H9 (cell line): ENCODE data around the gene MSANTD1. TPM values are rescaled to one million over a fixed set of nuclear protein-coding genes. Genes with fewer than 3 reads are reported as not detected.

Experiments
- DNase-seq: peaks from one replicate; pipeline ENCODE4 v3.0.0-alpha.2; 2017
- H2AFZ ChIP-seq: one replicate; pipeline ENCODE4 v1.6.1; 2013; ENCODE audit warnings: mild to moderate bottlenecking, low read length, control low read depth, moderate library complexity
- H2AK5ac ChIP-seq: 2 replicates; pipeline ENCODE4 v1.6.1; 2013; ENCODE audit warnings: low read length, control low read depth, mixed read lengths; ENCODE audit not compliant: insufficient read length
- H2BK120ac ChIP-seq: one replicate; pipeline ENCODE4 v1.6.1; 2013; ENCODE audit warnings: low read depth, mild to moderate bottlenecking, low read length, control low read depth, inconsistent platforms; ENCODE audit not compliant: poor library complexity, severe bottlenecking
- H2BK12ac ChIP-seq: 2 replicates; pipeline ENCODE4 v1.6.1; 2013; ENCODE audit warnings: low read length, control low read depth, mixed read lengths, low read depth; ENCODE audit not compliant: insufficient read length
- H2BK15ac ChIP-seq: 2 replicates; pipeline ENCODE4 v1.6.1; 2013; ENCODE audit warnings: low read depth, low read length, control low read depth
- H2BK20ac ChIP-seq: one replicate; pipeline ENCODE4 v1.6.1; 2013; ENCODE audit warnings: low read depth, mild to moderate bottlenecking, low read length, control low read depth, inconsistent platforms; ENCODE audit not compliant: poor library complexity, severe bottlenecking
- H2BK5ac ChIP-seq: 2 replicates; pipeline ENCODE4 v1.6.1; 2013; ENCODE audit warnings: low read length, control low read depth, mixed read lengths; ENCODE audit not compliant: insufficient read length
- H3K14ac ChIP-seq: 2 replicates; pipeline ENCODE4 v1.6.1; 2013; ENCODE audit warnings: low read length, control low read depth; ENCODE audit not compliant: insufficient read depth
- H3K18ac ChIP-seq: 2 replicates; pipeline ENCODE4 v1.6.1; 2013; ENCODE audit warnings: low read depth, mild to moderate bottlenecking, mixed read lengths, low read length, control low read depth; ENCODE audit not compliant: insufficient read length
- H3K23ac ChIP-seq: 2 replicates; pipeline ENCODE4 v1.6.1; 2013; ENCODE audit warnings: low read length, control low read depth, mixed read lengths, low read depth; ENCODE audit not compliant: insufficient read length
- H3K23me2 ChIP-seq: 2 replicates; pipeline ENCODE4 v1.6.1; 2013; ENCODE audit warnings: low read depth, mild to moderate bottlenecking, mixed read lengths, low read length, control low read depth; ENCODE audit not compliant: insufficient read length, poor library complexity, severe bottlenecking
- H3K27ac ChIP-seq: 2 replicates; pipeline ENCODE4 v1.5.1; 2013; ENCODE audit warnings: low read length, control low read depth, mixed read lengths, low read depth; ENCODE audit not compliant: insufficient read length
- H3K27me3 ChIP-seq: 2 replicates; pipeline ENCODE4 v1.6.1; 2013; ENCODE audit warnings: low read length, control low read depth, inconsistent platforms; ENCODE audit not compliant: insufficient read depth
- H3K4ac ChIP-seq: 2 replicates; pipeline ENCODE4 v1.6.1; 2013; ENCODE audit warnings: low read depth, mild to moderate bottlenecking, control low read depth, inconsistent platforms, low read length, moderate library complexity
- H3K4me1 ChIP-seq: 2 replicates; pipeline ENCODE4 v1.6.1; 2013; ENCODE audit warnings: low read length, control low read depth, inconsistent platforms; ENCODE audit not compliant: insufficient read depth
- H3K4me2 ChIP-seq: 2 replicates; pipeline ENCODE4 v1.6.1; 2013; ENCODE audit warnings: low read length, control low read depth, mixed read lengths; ENCODE audit not compliant: insufficient read length, insufficient read depth
- H3K56ac ChIP-seq: 2 replicates; pipeline ENCODE4 v1.6.1; 2013; ENCODE audit warnings: low read depth, mild to moderate bottlenecking, mixed read lengths, low read length, control low read depth; ENCODE audit not compliant: insufficient read length
- H3K79me1 ChIP-seq: 2 replicates; pipeline ENCODE4 v1.6.1; 2013; ENCODE audit warnings: low read depth, mild to moderate bottlenecking, moderate library complexity, low read length, control low read depth, inconsistent platforms; ENCODE audit not compliant: insufficient read depth, poor library complexity, severe bottlenecking
- H3K79me2 ChIP-seq: 2 replicates; pipeline ENCODE4 v1.6.1; 2013; ENCODE audit warnings: low read length, control low read depth, inconsistent platforms; ENCODE audit not compliant: insufficient read depth
- H3K9ac ChIP-seq: 2 replicates; pipeline ENCODE4 v1.6.1; 2013; ENCODE audit warnings: low read length, control low read depth, mixed read lengths; ENCODE audit not compliant: insufficient read length; ENCODE audit errors: extremely low read depth
- H3K9me3 ChIP-seq: one replicate; pipeline ENCODE4 v1.6.1; 2013; ENCODE audit warnings: low read depth, low read length, inconsistent platforms; ENCODE audit not compliant: control insufficient read depth
- H3T11ph ChIP-seq: one replicate; pipeline ENCODE4 v1.6.1; 2013; ENCODE audit warnings: mild to moderate bottlenecking, low read length, control low read depth, inconsistent platforms
- H4K20me1 ChIP-seq: one replicate; pipeline ENCODE4 v1.6.1; 2013; ENCODE audit not compliant: control insufficient read depth, insufficient read length, insufficient read depth
- H4K5ac ChIP-seq: 2 replicates; pipeline ENCODE4 v1.6.1; 2013; ENCODE audit warnings: low read depth, mild to moderate bottlenecking, mixed read lengths, low read length, control low read depth; ENCODE audit not compliant: insufficient read length
- H4K8ac ChIP-seq: replicated peaks from 2 replicates; pipeline ENCODE4 v1.6.1; 2013; ENCODE audit warnings: low read length, control low read depth, mixed read lengths, low read depth; ENCODE audit not compliant: insufficient read length
- H4K91ac ChIP-seq: 2 replicates; pipeline ENCODE4 v1.6.1; 2013; ENCODE audit warnings: low read depth, mild to moderate bottlenecking, moderate library complexity, mixed read lengths, low read length, control low read depth; ENCODE audit not compliant: insufficient read length
- H3K27ac Mint-ChIP-seq, 3 experiments: 2 replicates in 2 of 3; 3 replicates in 1 of 3; pipeline ENCODE4 v1.8.0; 2020 to 2021; ENCODE audit warnings: mixed read lengths in 3 of 3, mild to moderate bottlenecking in 1 of 3, moderate library complexity in 1 of 3
- H3K27me3 Mint-ChIP-seq: 2 replicates; pipeline ENCODE4 v1.8.0; 2021; ENCODE audit warnings: low read depth, mild to moderate bottlenecking, moderate library complexity, mixed read lengths
- H3K36me3 Mint-ChIP-seq, 3 experiments: 2 replicates in 2 of 3; 3 replicates in 1 of 3; pipeline ENCODE4 v1.8.0; 2020 to 2021; ENCODE audit warnings: low read depth in 3 of 3, mixed read lengths in 3 of 3; ENCODE audit not compliant: insufficient read depth in 1 of 3
- H3K4me1 Mint-ChIP-seq, 2 experiments: 2 replicates each; pipeline ENCODE4 v1.8.0; 2020; ENCODE audit warnings: mixed read lengths in 2 of 2
- H3K4me3 Mint-ChIP-seq, 2 experiments: 2 replicates in 1 of 2; 3 replicates in 1 of 2; pipeline ENCODE4 v1.8.0; 2020 to 2021; ENCODE audit warnings: mild to moderate bottlenecking in 2 of 2, mixed read lengths in 2 of 2, moderate library complexity in 1 of 2
- H3K9me3 Mint-ChIP-seq, 2 experiments: 2 replicates in 1 of 2; 3 replicates in 1 of 2; pipeline ENCODE4 v1.8.0; 2020; ENCODE audit warnings: mild to moderate bottlenecking in 2 of 2, mixed read lengths in 2 of 2, moderate library complexity in 1 of 2
- CTCF ChIP-seq: fragments of 200-600 bp; sonication (generic); conservative IDR thresholded peaks from 3 replicates; pipeline ENCODE4 v1.8.0; 2021; ENCODE audit warnings: antibody characterized with exemption, mild to moderate bottlenecking
- WGBS: extraction: QIAGEN DNeasy Blood & Tissue Kit; methylation state at CpG from one replicate; pipeline ENCODE4 v1.1.7; 2013; ENCODE audit warnings: missing lambda C conversion rate, low lambda C conversion rate, mixed read lengths; ENCODE audit not compliant: insufficient read length; ENCODE audit errors: extremely low coverage; 5-methylcytosine and 5-hydroxymethylcytosine counted together
- total RNA-seq: library from RNA; stranded (reverse); gene quantifications from 2 replicates; pipeline ENCODE4 v1.2.1, GENCODE V29; 2021

MSANTD1 gene
- total RNA-seq, 1 experiment from 2014 or later: 0.83 TPM

DNA sequence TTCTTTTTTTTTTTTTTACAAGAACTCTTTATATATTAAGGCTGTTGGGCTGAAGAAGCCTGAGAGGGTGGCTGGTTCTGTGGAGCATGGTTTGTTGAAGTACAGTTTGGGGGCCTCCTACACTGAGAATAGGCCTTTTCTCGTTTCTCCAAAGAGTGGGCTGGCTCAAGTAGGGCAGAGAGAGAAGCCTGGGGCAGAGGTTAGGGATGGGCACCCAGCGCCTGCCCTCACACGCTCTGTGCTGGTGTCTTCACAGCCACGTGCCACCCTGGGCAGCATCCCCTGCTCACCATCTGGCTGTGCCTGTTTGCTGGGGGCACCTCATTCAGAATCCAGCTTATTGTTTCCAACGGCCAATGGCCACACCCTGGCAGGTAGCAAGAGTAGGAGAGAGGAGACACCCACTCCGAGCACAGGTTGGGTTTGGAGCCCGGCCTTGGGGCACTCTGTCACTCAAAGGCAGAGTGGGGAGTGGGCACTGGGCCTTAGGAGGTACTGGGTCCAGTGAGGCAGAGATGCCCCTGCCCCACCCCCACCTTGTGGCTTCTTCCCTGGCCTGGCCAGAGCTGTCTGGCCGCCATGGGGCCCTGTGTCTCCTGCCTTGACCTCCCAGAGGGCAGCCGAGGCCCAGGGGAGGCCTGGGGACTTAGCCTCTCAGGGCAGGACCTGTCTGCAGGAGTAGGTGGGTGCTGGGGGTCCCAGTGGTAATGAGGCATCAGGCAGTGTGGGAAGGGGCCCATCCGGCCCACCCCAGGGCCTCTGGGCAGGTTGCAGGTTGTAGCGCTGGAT lies 2.9 kb downstream of the MSANTD1 start:
- no peaks in the 10 kb centered on the region for H3K23me2 ChIP-seq
- H4K20me1 ChIP-seq: peaks cover 4% of the 10 kb centered on the region
- Mint-ChIP-seq H3K9me3 (no peaks in the 10 kb centered on the region), H3K27me3 (no peaks in the 10 kb centered on the region; the same call in 1 of the 2 replicates), H3K27ac (0 out of 7 replicates have a peak overlapping the region, but pooled peaks of 1 of the 3 experiments have one; percentile 40), H3K4me3 (no peak overlapping the region), H3K4me1 (peaks cover 4 to 11% of the 10 kb centered on the region in 2 experiments), H3K36me3 (no peaks in the 10 kb centered on the region)
- no peaks in the 10 kb centered on the region for H3K9me3 ChIP-seq
- no peak overlapping the region for H3K18ac ChIP-seq
- no peak overlapping the region for H3K4ac ChIP-seq
- H3K79me2 ChIP-seq: no peaks in the 10 kb centered on the region
- no peaks in the 10 kb centered on the region for H3K79me1 ChIP-seq
- no peak overlapping the region for H2BK120ac ChIP-seq
- DNase-seq: peak; percentile 24
- H4K5ac ChIP-seq: no peak overlapping the region
- H3K27me3 ChIP-seq: no peaks in the 10 kb centered on the region
- no peak overlapping the region for H4K8ac ChIP-seq
- H2BK20ac ChIP-seq: no peak overlapping the region
- no peak overlapping the region for H2AFZ ChIP-seq
- H3K4me2 ChIP-seq: no peak overlapping the region
- no CpG with 5 or more reads among the region's 11 CpGs for whole genome bisulfite sequencing
- no peak overlapping the region for H2BK15ac ChIP-seq
- no peak overlapping the region for H4K91ac ChIP-seq
- H3T11ph ChIP-seq: no peak overlapping the region
- no peaks in the 10 kb centered on the region; the same call in 1 of the 2 replicates for H3K4me1 ChIP-seq
- H2AK5ac ChIP-seq: no peak overlapping the region
- no peak overlapping the region for H3K9ac ChIP-seq
- no peak for TF ChIP-seq CTCF
- H3K56ac ChIP-seq: no peak overlapping the region
- H3K27ac ChIP-seq: no peak overlapping the region
- no peak overlapping the region for H3K14ac ChIP-seq
- no peak overlapping the region for H2BK12ac ChIP-seq
- no peak overlapping the region for H3K23ac ChIP-seq
- H2BK5ac ChIP-seq: no peak overlapping the region
